Mucosa of descending colon (tissue), 3 donors: ENCODE measurements around the gene RAMP3. TPM values are rescaled to one million over a fixed set of nuclear protein-coding genes. Genes with fewer than 3 reads are reported as not detected.

Experiments used
- ATAC-seq: fragments of 200-7000 bp; cut with Tn5 transposase; one replicate; pipeline ENCODE4 v1.9.1; 2020; ENCODE audit warnings: mild to moderate bottlenecking, moderate library complexity
- DNase-seq, 3 donors: peaks; one replicate each; pipeline ENCODE4 v3.0.0-alpha.2; 2020
- H3K36me3 ChIP-seq: fragments of 200-600 bp; one replicate; pipeline ENCODE4 v1.8.0; 2021; ENCODE audit warnings: low read depth, mild to moderate bottlenecking
- H3K4me1 ChIP-seq: fragments of 200-600 bp; one replicate; pipeline ENCODE4 v1.8.0; 2021; ENCODE audit warnings: low read depth, mild to moderate bottlenecking
- H3K4me3 ChIP-seq: fragments of 200-600 bp; one replicate; pipeline ENCODE4 v1.8.0; 2021; ENCODE audit warnings: mild to moderate bottlenecking
- H3K9me3 ChIP-seq: fragments of 200-600 bp; one replicate; pipeline ENCODE4 v1.8.0; 2021; ENCODE audit warnings: mild to moderate bottlenecking
- CTCF ChIP-seq: fragments of 200-600 bp; IDR thresholded peaks from one replicate; pipeline ENCODE4 v1.8.0; 2022; ENCODE audit warnings: antibody characterized with exemption, mild to moderate bottlenecking
- intact Hi-C, 2 donors: fragments of 100-400 bp; cut with DNase I in 1 of 2; cut with micrococcal nuclease in 1 of 2; formaldehyde crosslinking; loops; one replicate each; pipeline versions ENCODE4 v1.11.0 to v1.11.1; 2022; cut with DNase I, micrococcal nuclease
- total RNA-seq, 3 donors: library from RNA; stranded (reverse); fragmentation: NEBNext Ultra II Directional in 2 of 3; extraction: Animal tissue kit (Norgen Biotek cat#: 25700) in 2 of 3; gene quantifications; one replicate each; pipeline versions ENCODE4 v1.2.1 to v1.2.4, GENCODE V29; 2021 to 2023
- donor health status: DM: no; HTN: no; CAD: no; lungs with moderate emphysema.
- donor health status: DM: no; HTN: no; CAD: no.
- donor health status: DM: no; HTN: yes; CAD: no.

RAMP3 gene
- total RNA-seq, 3 donors from 2014 or later: 5.4 to 13.5 (median 9.0) TPM

GRCh38 chr7:45155357-45155900 lies 2.2 kb upstream of the RAMP3 start:
- H3K4me3 ChIP-seq: no peak overlapping the region
- intact Hi-C loops: loop anchor here in 1 of 2 donors (2.0 kb wide), 1 partner anchor 105 kb away; no protein-coding TSS in a partner anchor
- no peaks in the 10 kb centered on the region for H3K9me3 ChIP-seq
- no peak for DNase-seq
- H3K4me1 ChIP-seq: no peaks in the 10 kb centered on the region
- TF ChIP-seq CTCF: no peak
- no peaks in the 10 kb centered on the region for H3K36me3 ChIP-seq
- no peak for ATAC-seq

GRCh38 chr7:45155941-45156340 lies 1.6 kb upstream of the RAMP3 start:
- Histone ChIP-seq H3K36me3 (no peaks in the 10 kb centered on the region), H3K9me3 (no peaks in the 10 kb centered on the region), H3K4me1 (no peaks in the 10 kb centered on the region), H3K4me3 (no peak overlapping the region)
- DNase-seq (no peak), ATAC-seq (no peak)
- intact Hi-C loops: loop anchor here in 1 of 2 donors (2.0 kb wide), 1 partner anchor 105 kb away; no protein-coding TSS in a partner anchor
- TF ChIP-seq CTCF: no peak

- Histone ChIP-seq H3K36me3 (no peaks in the 10 kb centered on the region), H3K4me3 (no peak overlapping the region), H3K4me1 (no peaks in the 10 kb centered on the region), H3K9me3 (no peaks in the 10 kb centered on the region)
- no peak for TF ChIP-seq CTCF
- ATAC-seq (no peak), DNase-seq (no peak)
- intact Hi-C loops: no loop called here
Measured at GRCh38 chr7:45156516-45157272, 897 bp upstream of the RAMP3 start.

- H3K4me1 ChIP-seq: no peaks in the 10 kb centered on the region
- no peak for TF ChIP-seq CTCF
- H3K36me3 ChIP-seq: no peaks in the 10 kb centered on the region
- ATAC-seq: no peak
- intact Hi-C loops: no loop called here
- no peak overlapping the region for H3K4me3 ChIP-seq
- no peaks in the 10 kb centered on the region for H3K9me3 ChIP-seq
- DNase-seq: no peak
Measured at GRCh38 chr7:45157286-45157652, 322 bp upstream of the RAMP3 start.

- H3K9me3 ChIP-seq: no peaks in the 10 kb centered on the region
- DNase-seq (no peak), ATAC-seq (no peak)
- no peaks in the 10 kb centered on the region for H3K4me1 ChIP-seq
- no peak for TF ChIP-seq CTCF
- H3K4me3 ChIP-seq: no peak overlapping the region
- intact Hi-C loops: no loop called here
- no peaks in the 10 kb centered on the region for H3K36me3 ChIP-seq
Measured at GRCh38 chr7:45158471-45158870, 880 bp downstream of the RAMP3 start.
